Prostate gland (tissue), 2 donors: Measurements from ENCODE around the gene PPID. TPM values are rescaled to one million over a fixed set of nuclear protein-coding genes. Genes with fewer than 3 reads are reported as not detected.
"Not testable (repeated sequence)": the region's sequence is repeated elsewhere in the genome, so short reads cannot be mapped to it uniquely, and the experiment has no call there.

Experiments used
- DNase-seq: peaks from one replicate; pipeline ENCODE4 v3.0.0-alpha.2; 2019; ENCODE audit warnings: low spot score
- H3K27ac ChIP-seq, 2 donors: fragments of 200-600 bp; sonication (generic); 2 replicates each; pipeline ENCODE4 v1.5.1; 2017 to 2019
- H3K27me3 ChIP-seq: fragments of 200-600 bp; sonication (generic); replicated peaks from 2 replicates; pipeline ENCODE4 v1.5.1; 2019; ENCODE audit not compliant: insufficient read depth
- H3K36me3 ChIP-seq, 2 donors: fragments of 200-600 bp; sonication (generic); 1 replicate in 1 of 2; 2 replicates in 1 of 2; pipeline versions ENCODE4 v1.5.1 to v1.8.1; 2017 to 2019
- H3K4me1 ChIP-seq: fragments of 200-600 bp; sonication (generic); replicated peaks from 2 replicates; pipeline ENCODE4 v1.5.1; 2019
- H3K4me3 ChIP-seq, 2 donors: fragments of 200-600 bp; sonication (generic); 2 replicates each; pipeline ENCODE4 v1.5.1; 2017 to 2019
- H3K9me3 ChIP-seq: fragments of 200-600 bp; sonication (generic); 2 replicates; pipeline ENCODE4 v1.5.1; 2017
- WGBS: methylation state at CpG from one replicate; pipeline ENCODE4 v1.1.5; 2018; 5-methylcytosine and 5-hydroxymethylcytosine counted together
- intact Hi-C: fragments of 100-400 bp; cut with DNase I; formaldehyde crosslinking; loops from one replicate; pipeline ENCODE4 v1.14.2; 2022
- small RNA-seq, 2 donors: library from RNA; depleted of rRNA; stranded (forward); fragments of <200 nt; gene quantifications; one replicate each; pipeline ENCODE3, GENCODE V24; 2016
- total RNA-seq, 2 donors: library from RNA; depleted of rRNA; stranded (reverse); fragments of >200 nt; gene quantifications; one replicate each; pipeline ENCODE4 v1.1.0, GENCODE V29; 2016

PPID gene
- total RNA-seq, 2 donors from 2014 or later, result 20.9 to 23.9 TPM

DNA sequence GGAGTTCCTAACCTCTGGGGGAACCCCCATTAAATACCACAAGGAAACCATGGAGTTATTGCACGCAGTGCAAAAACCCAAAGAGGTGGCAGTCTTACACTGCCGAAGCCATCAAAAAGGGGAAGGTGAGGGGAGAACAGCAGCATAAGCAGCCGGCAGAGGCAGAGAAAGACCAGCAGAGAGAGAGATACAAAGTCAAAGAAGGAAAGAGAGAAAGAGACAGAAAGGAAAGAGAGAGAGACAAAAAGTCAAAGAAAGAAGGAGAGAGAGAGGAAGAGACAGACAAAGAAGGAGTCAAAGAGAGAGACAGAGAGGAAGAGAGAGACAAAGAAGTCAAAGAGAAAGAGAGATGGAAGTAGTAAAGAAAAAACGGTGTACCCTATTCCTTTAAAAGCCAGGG lies 59.9 kb downstream of the PPID start:
- WGBS, result 70% methylated on average over 4 of the region's 4 CpGs
- H3K27me3 ChIP-seq, DNase-seq, H3K9me3 ChIP-seq, H3K36me3 ChIP-seq, H3K27ac ChIP-seq, H3K4me1 ChIP-seq, intact Hi-C loops, H3K4me3 ChIP-seq: not testable (repeated sequence)

Small RNA genes within 50 kb of the gene (small RNA-seq; reads per million reads assigned to genes)
- gene RF00012, result 0 reads per million in 2 donors

Other genes starting within 250 kb of the PPID start
- under 1 TPM; 0.32 to 0.74 TPM for gene RXFP1, start 201.5 kb downstream of the PPID start, total RNA-seq
- gene C4orf46, start 51.5 kb downstream of the PPID start, total RNA-seq, result 1 to 10 TPM; 4.3 to 8.1 TPM
- 10 to 100 TPM; 19.9 to 22.9 TPM for gene ETFDH, start 51.1 kb downstream of the PPID start, total RNA-seq
- gene FNIP2, start 45.6 kb upstream of the PPID start, total RNA-seq, result 10 to 100 TPM; 31.1 to 39.8 TPM